Measurements from ENCODE around the gene HIVEP3.

GRCh38 chr1:41476807-41477361 is 441.8 kb downstream of the HIVEP3 start:
- TF ChIP-seq, protein P1, sequence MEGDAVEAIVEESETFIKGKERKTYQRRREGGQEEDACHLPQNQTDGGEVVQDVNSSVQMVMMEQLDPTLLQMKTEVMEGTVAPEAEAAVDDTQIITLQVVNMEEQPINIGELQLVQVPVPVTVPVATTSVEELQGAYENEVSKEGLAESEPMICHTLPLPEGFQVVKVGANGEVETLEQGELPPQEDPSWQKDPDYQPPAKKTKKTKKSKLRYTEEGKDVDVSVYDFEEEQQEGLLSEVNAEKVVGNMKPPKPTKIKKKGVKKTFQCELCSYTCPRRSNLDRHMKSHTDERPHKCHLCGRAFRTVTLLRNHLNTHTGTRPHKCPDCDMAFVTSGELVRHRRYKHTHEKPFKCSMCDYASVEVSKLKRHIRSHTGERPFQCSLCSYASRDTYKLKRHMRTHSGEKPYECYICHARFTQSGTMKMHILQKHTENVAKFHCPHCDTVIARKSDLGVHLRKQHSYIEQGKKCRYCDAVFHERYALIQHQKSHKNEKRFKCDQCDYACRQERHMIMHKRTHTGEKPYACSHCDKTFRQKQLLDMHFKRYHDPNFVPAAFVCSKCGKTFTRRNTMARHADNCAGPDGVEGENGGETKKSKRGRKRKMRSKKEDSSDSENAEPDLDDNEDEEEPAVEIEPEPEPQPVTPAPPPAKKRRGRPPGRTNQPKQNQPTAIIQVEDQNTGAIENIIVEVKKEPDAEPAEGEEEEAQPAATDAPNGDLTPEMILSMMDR (IDR thresholded peaks at IDR 0.05), result no peak
- TF ChIP-seq EP300 (IDR thresholded peaks at IDR 0.05), result no peak
